NCI-H1092 (cell line): ENCODE measurements around the gene C11orf68.

ENCODE experiments used
- DNase-seq: peaks from one replicate; lab custom pipeline; 2025; lab: John Stamatoyannopoulos, UW

The C11orf68 gene

GRCh38 chr11:65871811-65872548 lies 46.9 kb downstream of the C11orf68 start:
- DNase-seq, result no peak

- no peak for DNase-seq
Measured at GRCh38 chr11:65870706-65871681, 47.9 kb downstream of the C11orf68 start.

- DNase-seq, result no peak
Measured at GRCh38 chr11:65870307-65870658, 48.6 kb downstream of the C11orf68 start.

GRCh38 chr11:65869643-65870306 lies 49.1 kb downstream of the C11orf68 start:
- no peak for DNase-seq

- no peak for DNase-seq
Measured at GRCh38 chr11:65868907-65869306, 50.0 kb downstream of the C11orf68 start.

GRCh38 chr11:65868076-65868667 lies 50.7 kb downstream of the C11orf68 start:
- DNase-seq, result peak; percentile 28

- no peak for DNase-seq
Measured at GRCh38 chr11:65867284-65868071, 51.4 kb downstream of the C11orf68 start.
